WTC11 (cell line): ENCODE data around the gene PAPPA2. TPM values are rescaled to one million over a fixed set of nuclear protein-coding genes. Genes with fewer than 3 reads are reported as not detected.

Experiments used
- ATAC-seq: fragments of 200-7000 bp; cut with Tn5 transposase; 2 replicates; pipeline ENCODE4 v1.10.0; 2021; ENCODE audit warnings: mild to moderate bottlenecking, moderate library complexity
- CTCF ChIA-PET: fragments of 300-600 bp; sonication (Branson Sonifier 250); formaldehyde crosslinking; loops from one replicate; lab custom pipeline; 2021; ENCODE audit warnings: antibody characterized with exemption; lab: Charles Lee
- POLR2A ChIA-PET: fragments of 350-600 bp; sonication (Branson Sonifier 250); formaldehyde crosslinking; loops from one replicate; lab custom pipeline; 2021; ENCODE audit warnings: antibody characterized with exemption; lab: Charles Lee
- DNase-seq: peaks from one replicate; pipeline ENCODE4 v3.0.0; 2021; ENCODE audit warnings: low spot score
- H3K27ac Mint-ChIP-seq: 2 replicates; pipeline ENCODE4 v1.8.0; 2021; ENCODE audit warnings: mixed read lengths
- H3K27me3 Mint-ChIP-seq: 2 replicates; pipeline ENCODE4 v1.8.0; 2021; ENCODE audit warnings: low read depth, mild to moderate bottlenecking, moderate library complexity, mixed read lengths
- H3K36me3 Mint-ChIP-seq: 2 replicates; pipeline ENCODE4 v1.8.0; 2021; ENCODE audit warnings: mixed read lengths
- H3K4me1 Mint-ChIP-seq: 2 replicates; pipeline ENCODE4 v1.8.0; 2022; ENCODE audit warnings: mixed read lengths
- H3K4me3 Mint-ChIP-seq: 2 replicates; pipeline ENCODE4 v1.8.0; 2021; ENCODE audit warnings: mild to moderate bottlenecking, moderate library complexity, mixed read lengths
- H3K9me3 Mint-ChIP-seq: 2 replicates; pipeline ENCODE4 v1.8.0; 2021; ENCODE audit warnings: mixed read lengths
- ATF2 ChIP-seq: sonication (generic); formaldehyde crosslinking; IDR thresholded peaks from 2 replicates; pipeline ENCODE4 v1.8.1; 2022; ENCODE audit warnings: low read depth, missing genetic modification reagents, borderline replicate concordance
- CBFB ChIP-seq: sonication (generic); formaldehyde crosslinking; IDR thresholded peaks from 2 replicates; pipeline ENCODE4 v1.8.1; 2022; ENCODE audit warnings: mild to moderate bottlenecking, low read depth, missing genetic modification reagents
- CREB1 ChIP-seq: sonication (generic); formaldehyde crosslinking; IDR thresholded peaks from 2 replicates; pipeline ENCODE4 v1.8.0; 2023; ENCODE audit warnings: mild to moderate bottlenecking, missing genetic modification reagents
- EMX1 ChIP-seq: fragments of 250-450 bp; sonication (Bioruptor Pico); IDR thresholded peaks from 2 replicates; pipeline ENCODE4 v1.8.0; 2021; ENCODE audit warnings: mild to moderate bottlenecking
- FOXK1 ChIP-seq: sonication (generic); formaldehyde crosslinking; IDR thresholded peaks from 2 replicates; pipeline ENCODE4 v1.8.0; 2022; ENCODE audit warnings: mild to moderate bottlenecking, moderate library complexity, missing genetic modification reagents
- GABPB1 ChIP-seq: sonication (generic); formaldehyde crosslinking; IDR thresholded peaks from 2 replicates; pipeline ENCODE4 v1.8.1; 2023; ENCODE audit warnings: mild to moderate bottlenecking, missing genetic modification reagents
- GRHL2 ChIP-seq: fragments of 250-450 bp; sonication (Bioruptor Pico); IDR thresholded peaks from 2 replicates; pipeline ENCODE4 v1.8.0; 2022; ENCODE audit warnings: mild to moderate bottlenecking, moderate library complexity; ENCODE audit not compliant: insufficient replicate concordance, severe bottlenecking
- GTF2I ChIP-seq: fragments of 250-450 bp; sonication (Bioruptor Pico); conservative IDR thresholded peaks from 2 replicates; pipeline ENCODE4 v1.4.0; 2021; ENCODE audit warnings: mild to moderate bottlenecking
- MYBL2 ChIP-seq: sonication (generic); formaldehyde crosslinking; IDR thresholded peaks from 2 replicates; pipeline ENCODE4 v1.8.1; 2023; ENCODE audit warnings: mild to moderate bottlenecking, moderate library complexity, missing genetic modification reagents
- NFATC4 ChIP-seq: fragments of 250-450 bp; sonication (Bioruptor Pico); IDR thresholded peaks from 2 replicates; pipeline ENCODE4 v1.9.0; 2021; ENCODE audit warnings: mild to moderate bottlenecking
- NFYB ChIP-seq: sonication (generic); formaldehyde crosslinking; conservative IDR thresholded peaks from 2 replicates; pipeline ENCODE4 v1.8.0; 2022; ENCODE audit warnings: low read depth, missing genetic modification reagents
- NR1H2 ChIP-seq: sonication (generic); formaldehyde crosslinking; IDR thresholded peaks from 2 replicates; pipeline ENCODE4 v1.9.0; 2021; ENCODE audit warnings: mild to moderate bottlenecking, moderate library complexity, missing genetic modification reagents
- NR2C2 ChIP-seq: sonication (generic); formaldehyde crosslinking; IDR thresholded peaks from 2 replicates; pipeline ENCODE4 v1.8.0; 2022; ENCODE audit warnings: mild to moderate bottlenecking, missing genetic modification reagents
- PRDM15 ChIP-seq: sonication (generic); formaldehyde crosslinking; IDR thresholded peaks from 2 replicates; pipeline ENCODE4 v1.8.0; 2022; ENCODE audit warnings: missing genetic modification reagents
- PRRX2 ChIP-seq: fragments of 250-450 bp; sonication (Bioruptor Pico); IDR thresholded peaks from 2 replicates; pipeline ENCODE4 v1.8.0; 2021; ENCODE audit warnings: mild to moderate bottlenecking
- TEAD1 ChIP-seq: sonication (generic); formaldehyde crosslinking; IDR thresholded peaks from 2 replicates; pipeline ENCODE4 v1.8.0; 2022; ENCODE audit warnings: mild to moderate bottlenecking, missing genetic modification reagents
- TEAD4 ChIP-seq: sonication (generic); formaldehyde crosslinking; IDR thresholded peaks from 2 replicates; pipeline ENCODE4 v1.8.0; 2022; ENCODE audit warnings: mild to moderate bottlenecking, missing genetic modification reagents
- TP53 ChIP-seq: sonication (generic); formaldehyde crosslinking; IDR thresholded peaks from 2 replicates; pipeline ENCODE4 v1.8.1; 2023; ENCODE audit warnings: mild to moderate bottlenecking, missing genetic modification reagents
- ZNF317 ChIP-seq: sonication (generic); formaldehyde crosslinking; IDR thresholded peaks from 2 replicates; pipeline ENCODE4 v1.8.1; 2023; ENCODE audit warnings: low read depth, mild to moderate bottlenecking, moderate library complexity, missing genetic modification reagents, borderline replicate concordance
- ZNF423 ChIP-seq: fragments of 250-450 bp; sonication (Bioruptor Pico); IDR thresholded peaks from 2 replicates; pipeline ENCODE4 v2.1.2; 2022; ENCODE audit warnings: mild to moderate bottlenecking, moderate library complexity
- ZNF671 ChIP-seq: fragments of 250-450 bp; sonication (Bioruptor Pico); IDR thresholded peaks from 2 replicates; pipeline ENCODE4 v1.8.0; 2021; ENCODE audit warnings: mild to moderate bottlenecking
- ZSCAN18 ChIP-seq: fragments of 250-450 bp; sonication (Bioruptor Pico); IDR thresholded peaks from 2 replicates; pipeline ENCODE4 v2.1.2; 2022; ENCODE audit warnings: mild to moderate bottlenecking, moderate library complexity
- total RNA-seq: library from RNA; stranded (reverse); gene quantifications from 3 replicates; pipeline ENCODE4 v1.2.3, GENCODE V29; 2021
- TF ChIP-seq, protein P1 (sequence below): fragments of 200-600 bp; IDR thresholded peaks from 2 replicates; pipeline ENCODE4 v1.8.0; 2022; ENCODE audit warnings: antibody characterized with exemption
- TF ChIP-seq, protein P2 (sequence below): sonication (generic); formaldehyde crosslinking; IDR thresholded peaks from 2 replicates; pipeline ENCODE4 v1.8.0; 2022; ENCODE audit warnings: mild to moderate bottlenecking, missing genetic modification reagents

Gene PAPPA2
- total RNA-seq, 1 experiment from 2014 or later: 0.74 TPM

DNA sequence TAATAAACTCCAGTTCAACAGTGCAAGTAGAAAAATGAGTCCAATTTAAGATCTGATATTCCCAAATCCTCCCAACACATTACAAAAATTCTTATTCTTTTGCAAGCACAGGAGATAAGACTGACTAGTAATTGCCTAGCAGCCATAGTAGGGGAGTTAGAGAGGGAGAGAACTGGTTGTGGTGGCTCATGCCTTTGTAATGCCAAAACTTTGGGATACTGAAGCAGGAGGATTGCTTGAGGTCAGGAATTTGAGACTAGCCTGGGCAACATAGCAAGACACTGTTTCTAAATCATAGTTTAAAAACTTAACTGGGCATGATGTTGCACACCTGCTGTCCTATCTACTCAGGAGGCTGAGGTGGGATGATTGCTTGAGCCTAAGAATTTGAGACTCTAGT, 26.7 kb upstream of the PAPPA2 start (continued):
- TF ChIP-seq, protein P1, sequence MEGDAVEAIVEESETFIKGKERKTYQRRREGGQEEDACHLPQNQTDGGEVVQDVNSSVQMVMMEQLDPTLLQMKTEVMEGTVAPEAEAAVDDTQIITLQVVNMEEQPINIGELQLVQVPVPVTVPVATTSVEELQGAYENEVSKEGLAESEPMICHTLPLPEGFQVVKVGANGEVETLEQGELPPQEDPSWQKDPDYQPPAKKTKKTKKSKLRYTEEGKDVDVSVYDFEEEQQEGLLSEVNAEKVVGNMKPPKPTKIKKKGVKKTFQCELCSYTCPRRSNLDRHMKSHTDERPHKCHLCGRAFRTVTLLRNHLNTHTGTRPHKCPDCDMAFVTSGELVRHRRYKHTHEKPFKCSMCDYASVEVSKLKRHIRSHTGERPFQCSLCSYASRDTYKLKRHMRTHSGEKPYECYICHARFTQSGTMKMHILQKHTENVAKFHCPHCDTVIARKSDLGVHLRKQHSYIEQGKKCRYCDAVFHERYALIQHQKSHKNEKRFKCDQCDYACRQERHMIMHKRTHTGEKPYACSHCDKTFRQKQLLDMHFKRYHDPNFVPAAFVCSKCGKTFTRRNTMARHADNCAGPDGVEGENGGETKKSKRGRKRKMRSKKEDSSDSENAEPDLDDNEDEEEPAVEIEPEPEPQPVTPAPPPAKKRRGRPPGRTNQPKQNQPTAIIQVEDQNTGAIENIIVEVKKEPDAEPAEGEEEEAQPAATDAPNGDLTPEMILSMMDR: no peak
- TF ChIP-seq NR1H2 (CRISPR knock-in tag) (no peak), TEAD4 (CRISPR knock-in tag) (no peak), CBFB (CRISPR knock-in tag) (no peak), ZNF671 (CRISPR knock-in tag) (no peak), NFATC4 (CRISPR knock-in tag) (no peak), CREB1 (CRISPR knock-in tag) (no peak), PRDM15 (CRISPR knock-in tag) (no peak), ATF2 (no peak), FOXK1 (CRISPR knock-in tag) (no peak), MYBL2 (no peak), ZNF423 (CRISPR knock-in tag) (no peak), TEAD1 (CRISPR knock-in tag) (no peak), GTF2I (CRISPR knock-in tag) (no peak), PRRX2 (no peak)

DNA sequence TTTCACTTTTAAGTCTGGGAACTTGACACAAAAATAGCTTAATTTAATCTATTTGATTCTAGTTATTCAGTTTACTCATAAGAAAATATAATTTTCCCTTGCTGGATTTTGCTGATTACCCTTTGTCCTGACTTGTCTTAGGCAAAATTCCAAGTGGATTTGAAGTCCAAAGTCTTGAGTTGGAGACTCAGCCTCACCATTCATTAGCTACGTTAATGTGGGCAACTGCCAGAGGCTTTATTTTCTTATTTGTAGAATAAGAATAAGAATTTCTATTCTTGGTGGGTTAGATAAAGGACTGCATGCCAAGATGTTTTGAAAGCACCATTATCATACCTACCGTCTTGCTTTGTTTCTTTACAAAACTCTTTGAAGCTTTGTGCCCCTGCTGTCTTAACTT, 22.8 kb upstream of the PAPPA2 start:
- ChIA-PET CTCF (no interaction called here), POLR2A (no interaction called here)
- Mint-ChIP-seq H3K27me3 (no peaks in the 10 kb centered on the region), H3K9me3 (no peaks in the 10 kb centered on the region), H3K27ac (no peak overlapping the region), H3K4me3 (no peak overlapping the region), H3K4me1 (no peaks in the 10 kb centered on the region), H3K36me3 (no peaks in the 10 kb centered on the region)
- no peak for TF ChIP-seq FOXK1 (CRISPR knock-in tag)
- TF ChIP-seq, protein P1: no peak
- TF ChIP-seq GABPB1: no peak
- no peak for TF ChIP-seq ZNF317
- TF ChIP-seq NR2C2 (CRISPR knock-in tag): no peak
- no peak for TF ChIP-seq ZSCAN18 (CRISPR knock-in tag)
- no peak for TF ChIP-seq EMX1 (CRISPR knock-in tag)
- TF ChIP-seq GRHL2: no peak
- no peak for TF ChIP-seq TP53
- TF ChIP-seq MYBL2: no peak
- TF ChIP-seq NFYB (CRISPR knock-in tag): no peak
- TF ChIP-seq, protein P2, sequence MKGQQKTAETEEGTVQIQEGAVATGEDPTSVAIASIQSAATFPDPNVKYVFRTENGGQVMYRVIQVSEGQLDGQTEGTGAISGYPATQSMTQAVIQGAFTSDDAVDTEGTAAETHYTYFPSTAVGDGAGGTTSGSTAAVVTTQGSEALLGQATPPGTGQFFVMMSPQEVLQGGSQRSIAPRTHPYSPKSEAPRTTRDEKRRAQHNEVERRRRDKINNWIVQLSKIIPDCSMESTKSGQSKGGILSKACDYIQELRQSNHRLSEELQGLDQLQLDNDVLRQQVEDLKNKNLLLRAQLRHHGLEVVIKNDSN (CRISPR knock-in tag): no peak
- no peak for ATAC-seq
- DNase-seq: no peak
